Ascending aorta (tissue), 2 donors: ENCODE measurements around the gene LHX5. TPM values are rescaled to one million over a fixed set of nuclear protein-coding genes. Genes with fewer than 3 reads are reported as not detected.

ENCODE experiments used
- DNase-seq, 2 donors: peaks; one replicate each; pipeline ENCODE4 v3.0.0-alpha.2; 2019; ENCODE audit warnings: low spot score in 2 of 2
- H3K27ac ChIP-seq, 2 donors: fragments of 200-600 bp; sonication (generic); one replicate each; pipeline ENCODE4 v1.5.1; 2016 to 2017; ENCODE audit warnings: mild to moderate bottlenecking in 1 of 2
- H3K27me3 ChIP-seq: fragments of 200-600 bp; sonication (generic); one replicate; pipeline ENCODE4 v1.5.1; 2017
- H3K36me3 ChIP-seq, 2 donors: fragments of 200-600 bp; sonication (generic); one replicate each; pipeline ENCODE4 v1.5.1; 2016
- H3K4me1 ChIP-seq, 2 donors: fragments of 200-600 bp; sonication (generic); one replicate each; pipeline ENCODE4 v1.5.1; 2016 to 2017; ENCODE audit warnings: mild to moderate bottlenecking in 1 of 2
- H3K4me3 ChIP-seq, 2 donors: fragments of 200-600 bp; sonication (generic); one replicate each; pipeline ENCODE4 v1.5.1; 2016 to 2017; ENCODE audit warnings: mild to moderate bottlenecking in 1 of 2
- H3K9me3 ChIP-seq, 2 donors: fragments of 200-600 bp; sonication (generic); one replicate each; pipeline ENCODE4 v1.5.1; 2016
- intact Hi-C: fragments of 100-400 bp; cut with DNase I; formaldehyde crosslinking; loops from one replicate; pipeline ENCODE4 v1.15.1; 2023
- total RNA-seq: library from RNA; depleted of rRNA; stranded (reverse); fragments of >200 nt; gene quantifications from one replicate; pipeline ENCODE4 v1.1.0, GENCODE V29; 2016
- TF ChIP-seq, protein P1 (sequence below), 3 experiments: fragments of 200-600 bp in 2 of 3; fragments of 450-650 bp in 1 of 3; sonication (generic) in 2 of 3; IDR thresholded peaks; one replicate each; pipeline ENCODE4 v1.5.1; 2016 to 2019; ENCODE audit warnings: antibody characterized with exemption in 3 of 3, mild to moderate bottlenecking in 1 of 3, moderate library complexity in 1 of 3

LHX5 gene
- total RNA-seq, 1 donor from 2014 or later = not detected

- H3K4me3 ChIP-seq = no peak overlapping the region
- intact Hi-C loops = no loop called here
- TF ChIP-seq, protein P1, sequence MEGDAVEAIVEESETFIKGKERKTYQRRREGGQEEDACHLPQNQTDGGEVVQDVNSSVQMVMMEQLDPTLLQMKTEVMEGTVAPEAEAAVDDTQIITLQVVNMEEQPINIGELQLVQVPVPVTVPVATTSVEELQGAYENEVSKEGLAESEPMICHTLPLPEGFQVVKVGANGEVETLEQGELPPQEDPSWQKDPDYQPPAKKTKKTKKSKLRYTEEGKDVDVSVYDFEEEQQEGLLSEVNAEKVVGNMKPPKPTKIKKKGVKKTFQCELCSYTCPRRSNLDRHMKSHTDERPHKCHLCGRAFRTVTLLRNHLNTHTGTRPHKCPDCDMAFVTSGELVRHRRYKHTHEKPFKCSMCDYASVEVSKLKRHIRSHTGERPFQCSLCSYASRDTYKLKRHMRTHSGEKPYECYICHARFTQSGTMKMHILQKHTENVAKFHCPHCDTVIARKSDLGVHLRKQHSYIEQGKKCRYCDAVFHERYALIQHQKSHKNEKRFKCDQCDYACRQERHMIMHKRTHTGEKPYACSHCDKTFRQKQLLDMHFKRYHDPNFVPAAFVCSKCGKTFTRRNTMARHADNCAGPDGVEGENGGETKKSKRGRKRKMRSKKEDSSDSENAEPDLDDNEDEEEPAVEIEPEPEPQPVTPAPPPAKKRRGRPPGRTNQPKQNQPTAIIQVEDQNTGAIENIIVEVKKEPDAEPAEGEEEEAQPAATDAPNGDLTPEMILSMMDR (IDR thresholded peaks at IDR 0.05) = no peak
- no peak overlapping the region for H3K27ac ChIP-seq
- no peaks in the 10 kb centered on the region for H3K36me3 ChIP-seq
- no peaks in the 10 kb centered on the region for H3K9me3 ChIP-seq
- DNase-seq = no peak
- H3K27me3 ChIP-seq = no peaks in the 10 kb centered on the region
- no peaks in the 10 kb centered on the region for H3K4me1 ChIP-seq
Observed at GRCh38 chr12:113473400-113473799, 1.7 kb upstream of the LHX5 start.

DNA sequence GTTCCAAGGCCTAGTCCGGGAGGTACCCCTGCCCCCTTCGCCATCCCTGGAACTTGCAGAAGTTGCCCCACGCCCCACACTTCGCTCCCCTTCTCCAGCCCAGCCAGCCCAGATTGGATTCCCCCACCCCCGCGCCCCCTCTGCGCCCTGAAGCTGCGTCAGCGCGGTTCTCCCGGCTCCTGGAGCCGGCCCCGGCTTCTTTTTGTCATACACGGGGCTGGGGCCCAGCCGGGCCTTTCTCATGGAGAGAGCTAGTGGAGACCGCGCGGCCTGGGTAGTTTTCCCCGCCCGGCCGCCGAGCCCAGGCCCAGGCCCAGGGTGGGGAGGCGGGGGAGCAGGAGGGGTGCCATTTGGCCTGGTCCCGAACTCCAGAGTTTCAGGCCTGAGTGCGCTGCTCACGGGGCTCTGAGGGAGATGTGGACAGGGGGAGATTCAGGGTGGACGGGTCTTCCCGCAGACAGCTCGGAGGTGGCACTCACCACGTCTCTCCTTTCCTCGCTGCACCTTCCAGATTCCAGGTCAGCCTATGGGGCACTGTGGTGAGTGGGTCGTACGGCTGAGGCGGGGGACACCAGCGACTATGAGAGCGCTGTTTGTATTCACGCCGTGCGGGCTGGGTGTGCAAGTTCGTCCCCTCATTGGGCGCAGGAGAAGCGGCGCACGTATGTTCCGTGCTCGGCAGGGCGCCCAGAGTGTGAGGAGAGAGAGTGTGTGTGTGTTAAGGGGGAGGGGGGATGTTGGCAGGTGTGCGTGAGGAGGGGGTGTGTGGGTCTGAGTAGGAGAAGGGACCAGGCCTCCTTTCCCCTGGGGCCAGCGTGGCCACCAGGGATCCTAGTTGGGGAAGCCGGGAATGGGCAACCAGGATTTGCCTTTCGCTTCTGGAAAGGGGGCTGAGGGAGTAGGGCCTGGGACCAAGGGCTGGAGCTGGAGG lies 785 bp upstream of the LHX5 start:
- TF ChIP-seq, protein P1 (IDR thresholded peaks at IDR 0.05) = no peak
- intact Hi-C loops = no loop called here
- Histone ChIP-seq H3K4me3 (no peak overlapping the region), H3K36me3 (no peaks in the 10 kb centered on the region), H3K27ac (no peak overlapping the region), H3K4me1 (peaks cover 0 to 5% of the 10 kb centered on the region in 2 donors), H3K27me3 (peaks cover 6% of the 10 kb centered on the region), H3K9me3 (no peaks in the 10 kb centered on the region)
- DNase-seq = no peak

DNA sequence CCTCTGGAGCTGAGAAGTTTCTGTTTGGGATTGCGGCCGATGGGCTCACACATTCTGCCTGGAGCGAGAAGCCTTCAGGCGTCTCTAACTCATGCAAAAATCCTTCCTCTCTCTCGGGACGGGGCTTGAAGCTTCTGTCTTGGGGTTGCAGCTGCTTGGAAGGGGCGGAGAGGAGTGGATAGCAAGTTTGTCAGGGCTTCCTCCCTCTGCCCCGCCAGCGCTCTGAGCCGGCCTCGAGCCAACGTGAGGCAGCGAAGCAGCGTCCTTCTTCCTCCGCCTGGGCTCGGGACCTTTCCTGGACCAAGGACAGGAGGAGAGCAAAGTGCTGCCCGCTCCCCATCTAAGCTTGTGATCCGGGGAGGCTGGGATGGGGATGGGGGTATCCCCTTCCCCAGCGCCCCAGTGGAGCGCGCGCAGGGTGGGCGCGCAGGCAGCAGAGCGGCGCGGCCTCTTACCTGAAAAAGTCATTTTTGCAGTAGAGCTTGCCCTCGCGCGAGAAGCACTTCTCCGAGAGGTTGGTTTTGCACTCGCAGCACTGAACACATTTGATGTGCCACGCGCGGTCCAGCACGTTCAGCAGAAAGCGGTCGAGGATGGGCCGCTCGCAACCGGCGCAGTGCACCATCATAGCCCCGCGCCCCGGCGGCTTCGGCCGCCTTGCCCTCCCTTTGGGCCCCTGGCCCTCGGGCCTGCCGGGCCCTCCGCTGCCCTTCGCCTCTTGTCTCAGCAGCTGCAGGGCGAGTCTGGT lies 626 bp downstream of the LHX5 start:
- no peak overlapping the region for H3K27ac ChIP-seq
- H3K36me3 ChIP-seq = no peaks in the 10 kb centered on the region
- no peak overlapping the region for H3K4me3 ChIP-seq
- peaks cover 0 to 6% of the 10 kb centered on the region in 2 donors for H3K4me1 ChIP-seq
- H3K9me3 ChIP-seq = no peaks in the 10 kb centered on the region
- peaks cover 15% of the 10 kb centered on the region for H3K27me3 ChIP-seq
- intact Hi-C loops = no loop called here
- no peak for DNase-seq
- TF ChIP-seq, protein P1 (IDR thresholded peaks at IDR 0.05) = no peak

- Histone ChIP-seq H3K27me3 (peaks cover 24% of the 10 kb centered on the region), H3K4me1 (peaks cover 3 to 14% of the 10 kb centered on the region in 2 donors), H3K9me3 (no peaks in the 10 kb centered on the region), H3K27ac (no peak overlapping the region), H3K4me3 (no peak overlapping the region), H3K36me3 (no peaks in the 10 kb centered on the region)
- intact Hi-C loops = no loop called here
- TF ChIP-seq, protein P1 (IDR thresholded peaks at IDR 0.05) = no peak
- DNase-seq = no peak
Observed at GRCh38 chr12:113469949-113470743, 1.5 kb downstream of the LHX5 start.

DNA sequence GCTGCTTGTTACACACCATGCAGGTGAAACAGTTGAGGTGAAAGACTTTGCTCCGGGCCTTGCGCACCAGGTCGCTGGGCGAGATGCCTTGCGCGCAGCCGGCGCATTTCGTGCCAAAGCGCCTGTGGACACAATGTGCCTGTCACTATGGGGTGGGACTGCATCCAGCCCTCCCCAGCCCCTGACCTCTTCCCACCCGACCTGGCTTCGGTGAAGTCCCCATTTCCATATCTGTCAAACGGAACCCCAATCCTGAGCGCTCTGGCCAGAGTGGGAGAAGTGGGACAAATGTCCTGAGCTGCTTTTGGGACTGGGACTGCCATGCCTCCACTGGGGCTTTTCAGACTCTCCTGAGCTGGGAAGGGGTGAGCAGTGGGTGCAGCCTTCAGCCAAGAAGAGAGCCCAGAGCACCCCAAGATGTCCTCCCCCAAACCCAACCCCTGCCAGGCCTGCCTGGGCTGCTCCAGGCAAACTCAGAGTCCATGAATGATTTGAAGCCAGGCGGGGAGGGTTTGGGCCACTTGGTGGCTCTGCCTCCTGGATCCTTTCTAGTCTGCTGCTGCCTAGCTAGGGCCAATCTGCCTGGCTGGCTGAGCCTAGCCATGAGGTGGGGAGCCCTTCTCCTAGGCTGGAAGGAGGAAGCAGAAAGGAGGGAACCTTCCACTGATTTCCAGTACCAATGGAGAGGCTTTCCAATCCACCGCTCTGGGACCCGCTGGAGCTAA lies 2.3 kb downstream of the LHX5 start:
- TF ChIP-seq, protein P1 (IDR thresholded peaks at IDR 0.05) = no peak
- Histone ChIP-seq H3K36me3 (no peaks in the 10 kb centered on the region), H3K27ac (no peak overlapping the region), H3K4me3 (no peak overlapping the region), H3K9me3 (no peaks in the 10 kb centered on the region), H3K27me3 (peaks cover 31% of the 10 kb centered on the region), H3K4me1 (peaks cover 5 to 17% of the 10 kb centered on the region in 2 donors)
- no peak for DNase-seq
- intact Hi-C loops = no loop called here
